Mesodermal cell (in vitro differentiated cells): ENCODE data around the gene RASA3.

ENCODE experiments used
- H3K27ac ChIP-seq: 2 replicates; pipeline ENCODE4 v1.7.0; 2013; ENCODE audit warnings: mild to moderate bottlenecking, low read depth, low read length, moderate library complexity; ENCODE audit not compliant: severe bottlenecking
- H3K36me3 ChIP-seq: 2 replicates; pipeline ENCODE4 v1.7.1; 2013; ENCODE audit warnings: mild to moderate bottlenecking, low read length, moderate library complexity; ENCODE audit not compliant: control insufficient read depth, insufficient read depth
- H3K4me1 ChIP-seq: one replicate; pipeline ENCODE4 v1.7.1; 2013; ENCODE audit warnings: mild to moderate bottlenecking, low read length; ENCODE audit not compliant: insufficient read depth, control insufficient read depth, poor library complexity, severe bottlenecking
- H3K4me3 ChIP-seq: 2 replicates; pipeline ENCODE4 v1.7.0; 2013; ENCODE audit warnings: low read length, control low read depth, mild to moderate bottlenecking; ENCODE audit not compliant: insufficient read depth, poor library complexity, severe bottlenecking; ENCODE audit errors: extremely low read depth
- H3K9me3 ChIP-seq: 2 replicates; pipeline ENCODE4 v1.7.1; 2013; ENCODE audit warnings: mild to moderate bottlenecking, low read length, moderate library complexity; ENCODE audit not compliant: control insufficient read depth
- WGBS, 2 experiments: methylation state at CpG; one replicate each; pipeline ENCODE4 v1.1.5; 2013; ENCODE audit warnings: missing lambda C conversion rate in 2 of 2; ENCODE audit not compliant: insufficient coverage in 2 of 2; 5-methylcytosine and 5-hydroxymethylcytosine counted together

Gene RASA3

GRCh38 chr13:114035583-114036531 lies 96.6 kb downstream of the RASA3 start:
- no peak overlapping the region for H3K4me3 ChIP-seq
- 65 to 66% methylated on average over 36 to 38 of the region's 40 CpGs for WGBS, 2 experiments
- peaks cover 52% of the 10 kb centered on the region for H3K36me3 ChIP-seq
- peaks cover 33% of the 10 kb centered on the region for H3K4me1 ChIP-seq
- no peaks in the 10 kb centered on the region for H3K9me3 ChIP-seq
- peak overlapping the region; percentile 62 for H3K27ac ChIP-seq

GRCh38 chr13:114035186-114035582 lies 97.2 kb downstream of the RASA3 start:
- no peak overlapping the region for H3K4me3 ChIP-seq
- peaks cover 52% of the 10 kb centered on the region for H3K36me3 ChIP-seq
- peaks cover 33% of the 10 kb centered on the region for H3K4me1 ChIP-seq
- H3K9me3 ChIP-seq: no peaks in the 10 kb centered on the region
- WGBS, 2 experiments: 91 to 97% methylated on average over 9 of the region's 10 CpGs
- H3K27ac ChIP-seq: peak overlapping the region; percentile 16

DNA sequence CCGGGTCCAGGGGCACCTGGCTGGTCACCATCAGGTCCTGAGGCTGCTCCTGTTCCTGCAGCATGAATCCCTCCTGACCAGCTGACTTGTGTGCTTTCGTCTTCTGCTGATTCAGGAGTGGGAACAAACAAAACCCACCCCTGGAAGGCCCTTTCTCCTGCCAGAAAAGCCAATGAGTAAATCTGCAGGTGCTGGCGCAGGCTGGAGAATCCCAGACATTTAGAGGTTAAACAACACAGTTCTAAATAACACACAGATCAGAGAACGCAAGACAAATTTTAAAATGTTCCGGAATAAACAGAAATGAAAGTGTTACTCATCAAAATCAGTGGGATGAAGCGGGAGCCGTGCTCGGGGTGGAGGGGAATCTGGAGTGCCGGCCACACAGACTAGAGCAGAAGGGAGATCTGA lies 97.9 kb downstream of the RASA3 start:
- Histone ChIP-seq H3K4me3 (no peak overlapping the region), H3K36me3 (peaks cover 56% of the 10 kb centered on the region), H3K9me3 (no peaks in the 10 kb centered on the region), H3K27ac (peak overlapping the region; percentile 24), H3K4me1 (peaks cover 33% of the 10 kb centered on the region)
- 85 to 94% methylated on average over 9 of the region's 9 CpGs for WGBS, 2 experiments

GRCh38 chr13:114033541-114034315 lies 98.7 kb downstream of the RASA3 start:
- H3K4me3 ChIP-seq: no peak overlapping the region

GRCh38 chr13:114032126-114032799 lies 100.2 kb downstream of the RASA3 start:
- no peak overlapping the region for H3K4me3 ChIP-seq
- peaks cover 33% of the 10 kb centered on the region for H3K4me1 ChIP-seq
- 89 to 90% methylated on average over 11 to 16 of the region's 26 CpGs for WGBS, 2 experiments
- H3K36me3 ChIP-seq: peaks cover 53% of the 10 kb centered on the region
- H3K9me3 ChIP-seq: no peaks in the 10 kb centered on the region
- peak overlapping the region; percentile 61 for H3K27ac ChIP-seq

More at GRCh38 chr13:114033541-114034315, 98.7 kb downstream of the RASA3 start:
- peaks cover 31% of the 10 kb centered on the region for H3K4me1 ChIP-seq
- no peaks in the 10 kb centered on the region for H3K9me3 ChIP-seq
- 95% methylated on average over 15 to 20 of the region's 32 CpGs for WGBS, 2 experiments
- H3K27ac ChIP-seq: no peak overlapping the region
- H3K36me3 ChIP-seq: peaks cover 54% of the 10 kb centered on the region

- WGBS, 2 experiments: 97 to 100% methylated on average over 4 to 6 of the region's 14 CpGs
- Histone ChIP-seq H3K36me3 (peaks cover 54% of the 10 kb centered on the region), H3K27ac (peak overlapping the region; percentile 61), H3K9me3 (no peaks in the 10 kb centered on the region), H3K4me3 (no peak overlapping the region), H3K4me1 (peaks cover 33% of the 10 kb centered on the region)
Measured at GRCh38 chr13:114031631-114032030, 100.8 kb downstream of the RASA3 start.

DNA sequence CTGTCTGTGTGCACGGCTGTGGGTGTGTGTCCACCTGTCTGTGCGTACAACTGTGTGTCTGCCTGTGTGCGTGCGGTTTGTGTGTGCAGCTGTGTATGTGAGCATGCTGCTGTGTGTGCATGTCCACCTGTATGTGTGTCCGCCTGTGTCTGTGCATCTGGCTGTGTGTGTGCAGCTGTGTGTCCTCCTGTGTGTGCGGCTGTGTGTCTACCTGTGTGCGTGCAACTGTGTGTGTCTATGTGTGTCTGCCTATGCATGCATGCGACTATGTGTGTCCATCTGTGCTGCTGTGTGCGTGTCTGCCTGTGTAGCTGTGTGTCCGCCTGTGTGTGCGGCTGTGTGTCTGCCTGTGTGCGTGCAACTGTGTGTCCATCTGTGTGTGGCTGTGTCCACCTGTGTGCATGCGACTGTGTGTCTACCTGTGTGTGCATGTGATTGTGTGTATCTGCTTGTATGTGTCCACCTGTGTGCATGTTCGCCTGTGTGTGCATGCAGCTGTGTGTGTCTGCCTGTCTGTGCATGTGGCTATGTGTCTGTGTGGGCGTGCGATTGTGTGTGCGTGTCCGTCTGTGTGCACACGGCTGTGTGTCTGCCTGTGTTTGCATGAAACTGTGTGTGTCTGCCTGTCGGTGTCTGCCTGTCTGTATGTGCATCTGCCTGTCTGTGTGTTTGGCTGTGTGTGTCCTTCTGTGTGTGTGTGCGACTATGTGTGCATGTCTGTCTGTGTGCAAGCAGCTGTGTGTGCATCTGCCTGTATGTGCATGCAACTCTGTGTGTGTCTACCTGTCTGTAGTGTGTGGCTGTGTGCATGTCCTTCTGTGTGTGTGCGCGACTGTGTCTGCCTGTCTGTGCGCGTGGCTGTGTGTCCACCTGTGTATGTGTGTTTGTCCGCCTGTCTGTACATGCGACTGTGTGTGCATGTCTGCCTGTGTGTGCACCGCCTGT lies 101.5 kb downstream of the RASA3 start:
- 91 to 96% methylated on average over 22 to 27 of the region's 28 CpGs for whole genome bisulfite sequencing, 2 experiments
- H3K9me3 ChIP-seq: no peaks in the 10 kb centered on the region
- peaks cover 33% of the 10 kb centered on the region for H3K4me1 ChIP-seq
- H3K27ac ChIP-seq: no peak overlapping the region
- H3K36me3 ChIP-seq: peaks cover 58% of the 10 kb centered on the region
- no peak overlapping the region for H3K4me3 ChIP-seq

DNA sequence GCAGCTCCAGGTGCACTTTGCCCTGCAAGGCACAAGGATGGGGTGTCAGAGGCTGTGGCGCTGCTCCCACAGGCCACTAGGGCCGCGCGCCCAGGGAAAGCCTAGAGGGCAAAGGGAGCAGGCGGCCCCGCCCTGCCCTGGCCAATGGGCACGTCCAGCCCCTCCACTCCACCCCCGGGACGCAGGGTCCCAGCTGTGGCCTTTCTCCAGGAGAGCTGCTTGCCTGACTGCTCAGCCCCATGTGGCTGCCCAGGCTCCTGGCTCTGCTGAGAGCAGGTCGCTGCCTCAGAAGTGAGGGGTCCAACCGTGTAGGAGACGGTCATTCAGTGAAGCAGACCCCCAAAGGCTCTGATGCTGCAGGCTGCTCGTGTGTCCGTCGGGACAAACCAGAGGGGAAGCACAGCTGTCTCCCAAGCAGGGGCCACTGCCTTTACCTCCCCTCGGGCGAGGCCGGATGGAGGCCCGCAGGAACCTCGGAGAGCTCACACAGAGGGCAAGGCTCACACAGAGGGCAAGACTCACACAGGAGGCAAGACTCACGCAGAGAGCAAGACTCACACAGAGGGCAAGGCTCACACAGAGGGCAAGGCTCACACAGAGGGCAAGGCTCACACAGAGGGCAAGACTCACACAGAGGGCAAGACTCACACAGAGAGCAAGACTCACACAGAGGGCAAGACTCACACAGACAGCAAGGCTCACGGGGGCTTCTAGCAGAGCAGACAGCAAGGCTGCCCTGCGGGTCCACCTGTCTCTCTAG lies 102.4 kb downstream of the RASA3 start:
- Histone ChIP-seq H3K9me3 (no peaks in the 10 kb centered on the region), H3K4me3 (no peak overlapping the region), H3K4me1 (peaks cover 27% of the 10 kb centered on the region), H3K27ac (no peak overlapping the region), H3K36me3 (peaks cover 55% of the 10 kb centered on the region)
- 91 to 93% methylated on average over 22 to 23 of the region's 23 CpGs for WGBS, 2 experiments

DNA sequence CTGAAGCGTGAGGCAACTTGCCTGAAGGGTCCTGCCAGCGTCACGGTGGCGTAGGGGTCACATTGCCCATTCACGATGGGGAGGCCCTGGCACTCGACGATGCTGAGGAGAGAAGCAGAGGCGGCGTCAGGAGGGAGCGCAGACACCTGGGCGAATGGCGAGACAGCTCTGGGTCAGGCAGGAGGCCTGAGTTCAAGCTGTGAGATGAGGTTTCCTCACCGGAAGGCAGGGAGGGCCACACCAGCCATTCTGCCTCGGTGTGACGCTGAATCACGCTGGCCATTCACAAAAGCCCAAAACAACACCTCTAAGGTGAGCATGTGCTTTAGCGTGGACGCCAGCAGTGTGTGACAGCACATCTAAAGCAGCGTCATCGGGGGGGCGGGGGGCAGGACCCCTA lies 104.6 kb downstream of the RASA3 start:
- H3K9me3 ChIP-seq: no peaks in the 10 kb centered on the region
- peaks cover 27% of the 10 kb centered on the region for H3K4me1 ChIP-seq
- 96 to 97% methylated on average over 17 to 21 of the region's 21 CpGs for WGBS, 2 experiments
- no peak overlapping the region for H3K27ac ChIP-seq
- H3K36me3 ChIP-seq: peaks cover 76% of the 10 kb centered on the region
- H3K4me3 ChIP-seq: no peak overlapping the region
